ENCODE results near the gene CCDC178.

DNA sequence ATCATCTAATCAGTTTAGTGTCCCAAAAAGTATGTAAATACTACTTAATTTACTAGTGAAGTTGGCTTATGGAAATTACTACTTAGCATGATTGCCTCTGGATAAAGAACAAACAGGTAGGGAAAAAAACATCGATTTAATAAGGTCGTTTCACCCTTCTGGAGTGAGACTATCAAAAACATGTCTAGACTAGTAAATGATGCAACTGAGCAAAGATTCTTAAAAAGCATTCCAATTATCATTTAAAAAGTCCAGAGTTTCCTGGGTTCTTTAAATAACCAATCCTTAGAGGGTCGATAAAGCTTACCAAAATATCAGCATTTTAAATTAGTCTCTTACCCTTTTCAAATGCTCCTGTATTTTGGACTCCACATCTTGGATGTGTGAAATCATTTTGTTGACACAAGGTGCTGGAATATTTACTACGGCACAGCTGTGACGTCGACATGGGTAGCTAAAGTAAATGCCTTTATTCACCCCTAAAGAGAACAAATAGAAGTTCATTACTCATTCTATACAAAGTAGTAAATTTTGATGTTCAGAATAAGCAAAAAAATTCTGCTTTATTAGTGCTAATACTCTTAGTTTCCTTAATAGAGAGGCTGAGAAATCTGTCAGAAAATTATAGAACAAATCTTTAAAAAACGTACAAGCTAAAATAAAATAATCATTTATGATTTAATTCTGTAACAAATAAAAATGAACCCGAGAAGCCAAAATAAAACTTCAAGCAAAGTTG, 70.6 kb downstream of the CCDC178 start:
- TF ChIP-seq REST (IDR thresholded peaks at IDR 0.05; ENCODE audit: insufficient read depth in 1 of 2, low read depth in 2 of 2, low read length in 2 of 2) (no peak), POLR2AphosphoS5 (IDR thresholded peaks at IDR 0.05; ENCODE audit: low read depth, low read length) (no peak), SIN3A (IDR thresholded peaks at IDR 0.05; ENCODE audit: borderline replicate concordance, insufficient read depth, low read length) (no peak), TAF1 (IDR thresholded peaks at IDR 0.05; ENCODE audit: borderline replicate concordance, insufficient read depth, low read length) (no peak), FOXP2 (optimal IDR thresholded peaks at IDR 0.05; ENCODE audit: borderline replicate concordance, extremely low read depth, extremely low read length, insufficient read depth) (no peak)
